K562 (cell line): Measurements from ENCODE around the gene ACAP2. TPM values are rescaled to one million over a fixed set of nuclear protein-coding genes. Genes with fewer than 3 reads are reported as not detected.

Experiments
- ATAC-seq: fragments of 200-7000 bp; cut with Tn5 transposase; 3 replicates; pipeline ENCODE4 v1.9.1; 2020; ENCODE audit warnings: moderate library complexity
- BruUV-seq: library from RNA; stranded (reverse); fragments of 400-500 nt; replicated peaks from 2 replicates; lab custom pipeline; 2021; lab: Mats Ljungman, UMichigan
- CTCF ChIA-PET: fragments of 300-600 bp; formaldehyde crosslinking; extraction: SDS; loops from one replicate; lab custom pipeline; 2021; ENCODE audit warnings: low intra/inter-chr PET ratio; lab: Yijun Ruan, JAX
- POLR2A ChIA-PET: fragments of 300-600, 350-650 bp; sonication (Branson Sonifier 250); formaldehyde crosslinking; extraction: SDS; loops from one replicate; lab custom pipeline; 2021; ENCODE audit warnings: antibody characterized with exemption, inconsistent platforms; lab: Yijun Ruan, JAX
- DNase-seq, 4 experiments: peaks; one replicate each; pipeline versions ENCODE4 v3.0.0 to v3.0.0-alpha.2; 2011 to 2018; ENCODE audit warnings: low spot score in 3 of 4, mixed read lengths in 3 of 4; ENCODE audit errors: extremely low read depth in 1 of 4
- FAIRE-seq: peaks from 2 replicates; lab custom pipeline; 2011; peaks lifted over from hg19 to GRCh38; lab: Jason Lieb, UNC
- H2AFZ ChIP-seq: 2 replicates; pipeline ENCODE4 v1.6.0; 2011; ENCODE audit warnings: low read depth, low read length, control low read depth, inconsistent platforms
- H3K27ac ChIP-seq: fragments of 200-600 bp; 3 replicates; pipeline ENCODE4 v1.8.0; 2011; ENCODE audit warnings: low read depth, mild to moderate bottlenecking, control low read depth, inconsistent platforms, low read length, moderate library complexity, mixed read lengths; ENCODE audit errors: extremely low read depth
- H3K27me3 ChIP-seq, 2 experiments: fragments of 300-600 bp in 1 of 2; 2 replicates in 1 of 2; 3 replicates in 1 of 2; pipeline versions ENCODE4 v1.6.0 to v1.8.0; 2011; ENCODE audit warnings: inconsistent platforms in 2 of 2, low read length in 2 of 2, mild to moderate bottlenecking in 1 of 2, mixed read lengths in 1 of 2, moderate library complexity in 1 of 2; ENCODE audit not compliant: control insufficient read depth in 2 of 2, insufficient read depth in 2 of 2
- H3K36me3 ChIP-seq: fragments of 300-600 bp; 3 replicates; pipeline ENCODE4 v1.8.0; 2011; ENCODE audit warnings: mild to moderate bottlenecking, low read length, inconsistent platforms; ENCODE audit not compliant: control insufficient read depth, insufficient read depth
- H3K4me1 ChIP-seq, 2 experiments: fragments of 200-600 bp in 1 of 2; replicated peaks in 1 of 2; 2 replicates in 1 of 2; 3 replicates in 1 of 2; pipeline versions ENCODE4 v1.5.1 to v1.8.0; 2011; ENCODE audit warnings: inconsistent platforms in 2 of 2, low read length in 2 of 2, mild to moderate bottlenecking in 1 of 2, mixed read lengths in 1 of 2, moderate library complexity in 1 of 2; ENCODE audit not compliant: control insufficient read depth in 2 of 2, insufficient read depth in 2 of 2
- H3K4me2 ChIP-seq: 2 replicates; pipeline ENCODE4 v1.6.1; 2011; ENCODE audit warnings: low read length, control low read depth, inconsistent platforms, mixed read lengths; ENCODE audit not compliant: insufficient read depth
- H3K4me3 ChIP-seq: fragments of 200-600 bp; sonication (generic), shearing (Covaris generic); 2 replicates; pipeline ENCODE4 v1.5.1; 2016; ENCODE audit warnings: control low read depth, inconsistent platforms
- H3K79me2 ChIP-seq: fragments of 200-600 bp; 3 replicates; pipeline ENCODE4 v1.8.0; 2011; ENCODE audit warnings: low read length, inconsistent platforms; ENCODE audit not compliant: control insufficient read depth, insufficient read depth
- H3K9ac ChIP-seq, 2 experiments: 2 replicates each; pipeline versions ENCODE4 v1.6.0 to v1.6.1; 2011; ENCODE audit warnings: low read depth in 2 of 2, low read length in 2 of 2, control low read depth in 1 of 2, inconsistent platforms in 1 of 2, mild to moderate bottlenecking in 1 of 2, mixed read lengths in 1 of 2; ENCODE audit not compliant: insufficient read depth in 1 of 2
- H3K9me1 ChIP-seq: one replicate; pipeline ENCODE4 v1.6.0; 2011; ENCODE audit warnings: inconsistent platforms, mild to moderate bottlenecking, low read length, moderate library complexity; ENCODE audit not compliant: control insufficient read depth, insufficient read depth
- H3K9me3 ChIP-seq: replicated peaks from 2 replicates; pipeline ENCODE4 v1.5.1; 2011; ENCODE audit warnings: low read depth, low read length, inconsistent platforms; ENCODE audit not compliant: control insufficient read depth, insufficient read depth
- H4K20me1 ChIP-seq: replicated peaks from 2 replicates; pipeline ENCODE4 v1.6.1; 2011; ENCODE audit warnings: low read length, inconsistent platforms, mixed read lengths; ENCODE audit not compliant: control insufficient read depth, insufficient read depth
- ARHGAP35 ChIP-seq: fragments of 450-650 bp; IDR thresholded peaks from 2 replicates; pipeline ENCODE4 v1.6.1; 2018; ENCODE audit not compliant: partially characterized antibody
- CBX3 ChIP-seq, 2 experiments: IDR thresholded peaks; 1 replicate in 1 of 2; 2 replicates in 1 of 2; pipeline ENCODE4 v1.6.1; 2012; ENCODE audit warnings: inconsistent platforms in 2 of 2, low read length in 2 of 2, borderline replicate concordance in 1 of 2, control low read depth in 1 of 2
- EZH2 ChIP-seq: IDR thresholded peaks from 2 replicates; pipeline ENCODE4 v1.6.1; 2012; ENCODE audit warnings: low read depth, mild to moderate bottlenecking, inconsistent platforms, low read length, borderline replicate concordance
- HMG20A ChIP-seq: fragments of 450-650 bp; formaldehyde crosslinking; conservative IDR thresholded peaks from 2 replicates; pipeline ENCODE4 v1.4.0; 2020; ENCODE audit warnings: mild to moderate bottlenecking, mixed read lengths
- KAT2B ChIP-seq: IDR thresholded peaks from one replicate; pipeline ENCODE4 v1.6.1; 2012; ENCODE audit warnings: low read depth, mild to moderate bottlenecking, control low read depth, inconsistent platforms, low read length, moderate library complexity
- TAF1 ChIP-seq: IDR thresholded peaks from 2 replicates; pipeline ENCODE4 v1.6.1; 2011; ENCODE audit warnings: mild to moderate bottlenecking, low read length, moderate library complexity; ENCODE audit not compliant: insufficient read depth, control insufficient read depth, severe bottlenecking; ENCODE audit errors: extremely low read depth
- TRIM24 ChIP-seq, 2 experiments: fragments of 450-650 bp; IDR thresholded peaks; 2 replicates each; pipeline ENCODE4 v1.6.1; 2016
- ZNF12 ChIP-seq: sonication (generic); formaldehyde crosslinking; IDR thresholded peaks from 2 replicates; pipeline ENCODE4 v1.4.0; 2020; ENCODE audit warnings: mild to moderate bottlenecking, missing genetic modification reagents
- WGBS: fragments of 100-300 bp; shearing (Covaris generic); methylation state at CpG from one replicate; pipeline ENCODE4 v1.1.6; 2016; ENCODE audit warnings: low coverage, mixed read lengths; ENCODE audit not compliant: insufficient coverage; ENCODE audit errors: missing lambda C conversion rate; 5-methylcytosine and 5-hydroxymethylcytosine counted together
- in situ Hi-C: fragments of 300-500 bp; cut with MboI; formaldehyde crosslinking; loops from 4 replicates; pipeline ENCODE4 v1.15.0; 2018; ENCODE audit warnings: inconsistent platforms, mixed read lengths
- intact Hi-C: fragments of 100-400 bp; cut with micrococcal nuclease; formaldehyde crosslinking; loops from 2 replicates; pipeline ENCODE4 v1.14.2; 2022
- polyA plus RNA-seq, 8 experiments: library from polyadenylated mRNA; depleted of rRNA in 4 of 8; stranded (reverse) in 5 of 8; unstranded in 3 of 8; fragments of >200 nt; fragmentation: Nextera tagmentation in 2 of 8; fragmentation: Illumina TruSeq in 1 of 8; extraction: Ambion mirVana in 2 of 8; extraction: Trizol in 1 of 8; gene quantifications; 2 replicates each; pipeline versions ENCODE4 v1.2.1 to v1.2.3, GENCODE V29; 2011 to 2014; ENCODE audit warnings: inconsistent platforms in 1 of 8, missing spikeins in 1 of 8
- total RNA-seq, 7 experiments: library from RNA; depleted of rRNA in 6 of 7; stranded (reverse); fragments of >200 nt in 6 of 7; fragmentation: Illumina TruSeq in 2 of 7; extraction: Trizol in 2 of 7; gene quantifications; 2 replicates each; pipeline versions ENCODE4 v1.2.1 to v1.2.3, GENCODE V29; 2011 to 2021; ENCODE audit warnings: low replicate concordance in 1 of 7
- TF ChIP-seq, protein P1 (sequence below): sonication (generic); formaldehyde crosslinking; IDR thresholded peaks from 2 replicates; pipeline ENCODE4 v1.8.0; 2023; ENCODE audit warnings: missing genetic modification reagents, mild to moderate bottlenecking, borderline replicate concordance
- TF ChIP-seq, protein P2 (sequence below): fragments of 450-650 bp; formaldehyde crosslinking; conservative IDR thresholded peaks from 2 replicates; pipeline ENCODE4 v1.4.0; 2022; ENCODE audit warnings: mild to moderate bottlenecking, missing genetic modification characterization

The ACAP2 gene
- total and polyA plus RNA-seq, 9 of the 15 experiments (the other 6 are each of a cell fraction or from before 2014, with no cell fraction given), result 10.6 to 52.7 (median 34.4) TPM

DNA sequence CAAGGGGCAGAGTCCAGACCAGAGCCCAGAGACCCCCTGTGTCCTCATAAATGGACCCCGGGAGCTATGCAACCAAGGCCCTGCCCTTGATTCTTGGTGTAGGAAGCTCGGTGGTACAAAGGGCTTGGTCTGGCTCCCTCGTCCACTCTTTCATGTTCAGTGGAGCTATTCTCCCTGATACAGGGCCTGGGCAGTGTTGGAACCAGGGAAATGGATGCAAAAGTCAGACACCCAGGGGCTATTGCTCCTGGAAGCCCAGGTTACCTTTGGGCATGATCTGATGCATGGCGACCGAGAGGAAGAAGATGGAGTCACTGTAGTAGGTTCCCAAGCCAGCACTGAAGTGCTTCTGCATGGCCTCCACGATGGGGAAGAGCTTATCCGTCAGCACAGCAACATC lies 216.4 kb downstream of the ACAP2 start:
- no peak overlapping the region for H2AFZ ChIP-seq
- H4K20me1 ChIP-seq, result no peaks in the 10 kb centered on the region
- in situ Hi-C loops, result no loop called here
- no peaks in the 10 kb centered on the region for H3K9me1 ChIP-seq
- ChIA-PET CTCF (no interaction called here), POLR2A (interaction anchor here (0.7 to 1.1 kb wide), 3 partner anchors 13 to 57 kb away, joined by 3 read pairs; no protein-coding TSS in a partner anchor)
- H3K27me3 ChIP-seq, result no peaks in the 10 kb centered on the region
- 83% methylated on average over 7 of the region's 7 CpGs for WGBS
- BruUV-seq, result no TSS peak
- no peak for DNase-seq
- FAIRE-seq, result no peak
- no peak overlapping the region for H3K27ac ChIP-seq
- H3K9me3 ChIP-seq, result no peaks in the 10 kb centered on the region
- TF ChIP-seq CBX3 (IDR thresholded peaks at IDR 0.05; ENCODE audit: borderline replicate concordance in 1 of 2, low read length in 2 of 2) (no peak), EZH2 (no peak), TRIM24 (IDR thresholded peaks at IDR 0.05) (no peak), HMG20A (CRISPR knock-in tag) (no peak), ARHGAP35 (no peak), TAF1 (no peak), ZNF12 (CRISPR knock-in tag) (no peak), KAT2B (no peak)
- TF ChIP-seq, protein P1, sequence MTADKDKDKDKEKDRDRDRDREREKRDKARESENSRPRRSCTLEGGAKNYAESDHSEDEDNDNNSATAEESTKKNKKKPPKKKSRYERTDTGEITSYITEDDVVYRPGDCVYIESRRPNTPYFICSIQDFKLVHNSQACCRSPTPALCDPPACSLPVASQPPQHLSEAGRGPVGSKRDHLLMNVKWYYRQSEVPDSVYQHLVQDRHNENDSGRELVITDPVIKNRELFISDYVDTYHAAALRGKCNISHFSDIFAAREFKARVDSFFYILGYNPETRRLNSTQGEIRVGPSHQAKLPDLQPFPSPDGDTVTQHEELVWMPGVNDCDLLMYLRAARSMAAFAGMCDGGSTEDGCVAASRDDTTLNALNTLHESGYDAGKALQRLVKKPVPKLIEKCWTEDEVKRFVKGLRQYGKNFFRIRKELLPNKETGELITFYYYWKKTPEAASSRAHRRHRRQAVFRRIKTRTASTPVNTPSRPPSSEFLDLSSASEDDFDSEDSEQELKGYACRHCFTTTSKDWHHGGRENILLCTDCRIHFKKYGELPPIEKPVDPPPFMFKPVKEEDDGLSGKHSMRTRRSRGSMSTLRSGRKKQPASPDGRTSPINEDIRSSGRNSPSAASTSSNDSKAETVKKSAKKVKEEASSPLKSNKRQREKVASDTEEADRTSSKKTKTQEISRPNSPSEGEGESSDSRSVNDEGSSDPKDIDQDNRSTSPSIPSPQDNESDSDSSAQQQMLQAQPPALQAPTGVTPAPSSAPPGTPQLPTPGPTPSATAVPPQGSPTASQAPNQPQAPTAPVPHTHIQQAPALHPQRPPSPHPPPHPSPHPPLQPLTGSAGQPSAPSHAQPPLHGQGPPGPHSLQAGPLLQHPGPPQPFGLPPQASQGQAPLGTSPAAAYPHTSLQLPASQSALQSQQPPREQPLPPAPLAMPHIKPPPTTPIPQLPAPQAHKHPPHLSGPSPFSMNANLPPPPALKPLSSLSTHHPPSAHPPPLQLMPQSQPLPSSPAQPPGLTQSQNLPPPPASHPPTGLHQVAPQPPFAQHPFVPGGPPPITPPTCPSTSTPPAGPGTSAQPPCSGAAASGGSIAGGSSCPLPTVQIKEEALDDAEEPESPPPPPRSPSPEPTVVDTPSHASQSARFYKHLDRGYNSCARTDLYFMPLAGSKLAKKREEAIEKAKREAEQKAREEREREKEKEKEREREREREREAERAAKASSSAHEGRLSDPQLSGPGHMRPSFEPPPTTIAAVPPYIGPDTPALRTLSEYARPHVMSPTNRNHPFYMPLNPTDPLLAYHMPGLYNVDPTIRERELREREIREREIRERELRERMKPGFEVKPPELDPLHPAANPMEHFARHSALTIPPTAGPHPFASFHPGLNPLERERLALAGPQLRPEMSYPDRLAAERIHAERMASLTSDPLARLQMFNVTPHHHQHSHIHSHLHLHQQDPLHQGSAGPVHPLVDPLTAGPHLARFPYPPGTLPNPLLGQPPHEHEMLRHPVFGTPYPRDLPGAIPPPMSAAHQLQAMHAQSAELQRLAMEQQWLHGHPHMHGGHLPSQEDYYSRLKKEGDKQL (CRISPR knock-in tag), result no peak
- TF ChIP-seq, protein P2, sequence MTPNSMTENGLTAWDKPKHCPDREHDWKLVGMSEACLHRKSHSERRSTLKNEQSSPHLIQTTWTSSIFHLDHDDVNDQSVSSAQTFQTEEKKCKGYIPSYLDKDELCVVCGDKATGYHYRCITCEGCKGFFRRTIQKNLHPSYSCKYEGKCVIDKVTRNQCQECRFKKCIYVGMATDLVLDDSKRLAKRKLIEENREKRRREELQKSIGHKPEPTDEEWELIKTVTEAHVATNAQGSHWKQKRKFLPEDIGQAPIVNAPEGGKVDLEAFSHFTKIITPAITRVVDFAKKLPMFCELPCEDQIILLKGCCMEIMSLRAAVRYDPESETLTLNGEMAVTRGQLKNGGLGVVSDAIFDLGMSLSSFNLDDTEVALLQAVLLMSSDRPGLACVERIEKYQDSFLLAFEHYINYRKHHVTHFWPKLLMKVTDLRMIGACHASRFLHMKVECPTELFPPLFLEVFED (CRISPR knock-in tag), result no peak
- intact Hi-C loops, result no loop called here
- H3K4me3 ChIP-seq, result no peak overlapping the region
- no peak overlapping the region for H3K4me2 ChIP-seq
- peaks cover 13% of the 10 kb centered on the region; the same call in 1 of the 3 replicates for H3K36me3 ChIP-seq
- H3K9ac ChIP-seq, result no peak overlapping the region
- ATAC-seq, result no peak
- peaks cover 0 to 1% of the 10 kb centered on the region in 2 experiments; a peak in 1 of 5 replicates for H3K4me1 ChIP-seq
- no peaks in the 10 kb centered on the region for H3K79me2 ChIP-seq
